Smooth muscle cell (in vitro differentiated cells): Measurements from ENCODE around the gene PRSS27. TPM values are rescaled to one million over a fixed set of nuclear protein-coding genes. Genes with fewer than 3 reads are reported as not detected.

Source experiments
- DNase-seq: peaks from one replicate; lab custom pipeline; 2025; ENCODE audit not compliant: unreplicated experiment; lab: John Stamatoyannopoulos, UW
- H2AFZ ChIP-seq: fragments of 200-600 bp; sonication (generic); 2 replicates; pipeline ENCODE4 v1.6.0; 2016; ENCODE audit warnings: antibody characterized with exemption, low read depth, mild to moderate bottlenecking
- H3F3A ChIP-seq: fragments of 200-600 bp; sonication (generic); 2 replicates; pipeline ENCODE4 v1.6.0; 2017; ENCODE audit warnings: antibody characterized with exemption, low read depth
- H3K27ac ChIP-seq: fragments of 200-600 bp; sonication (generic); 2 replicates; pipeline ENCODE4 v1.5.1; 2016; ENCODE audit warnings: low read depth, mild to moderate bottlenecking
- H3K27me3 ChIP-seq: fragments of 200-600 bp; sonication (generic); 2 replicates; pipeline ENCODE4 v1.6.1; 2016; ENCODE audit warnings: low read depth, mild to moderate bottlenecking
- H3K36me3 ChIP-seq: fragments of 200-600 bp; sonication (generic); 2 replicates; pipeline ENCODE4 v1.5.1; 2016; ENCODE audit warnings: low read depth
- H3K4me1 ChIP-seq: fragments of 200-600 bp; sonication (generic); 2 replicates; pipeline ENCODE4 v1.5.1; 2016; ENCODE audit warnings: low read depth
- H3K4me2 ChIP-seq: fragments of 200-600 bp; sonication (generic); 2 replicates; pipeline ENCODE4 v1.6.0; 2016; ENCODE audit warnings: mild to moderate bottlenecking
- H3K4me3 ChIP-seq: fragments of 200-600 bp; sonication (generic); 2 replicates; pipeline ENCODE4 v1.5.1; 2016; ENCODE audit warnings: mild to moderate bottlenecking
- H3K79me2 ChIP-seq: fragments of 200-600 bp; sonication (generic); 2 replicates; pipeline ENCODE4 v1.6.0; 2016; ENCODE audit warnings: low read depth, mild to moderate bottlenecking
- H3K9ac ChIP-seq: fragments of 200-600 bp; sonication (generic); 2 replicates; pipeline ENCODE4 v1.6.0; 2016; ENCODE audit warnings: low read depth
- H3K9me3 ChIP-seq: fragments of 200-600 bp; sonication (generic); replicated peaks from 2 replicates; pipeline ENCODE4 v1.5.1; 2016; ENCODE audit warnings: low read depth
- H4K20me1 ChIP-seq: fragments of 200-600 bp; sonication (generic); 2 replicates; pipeline ENCODE4 v1.6.0; 2016; ENCODE audit warnings: low read depth
- CTCF ChIP-seq: fragments of 200-600 bp; sonication (generic); IDR thresholded peaks from 2 replicates; pipeline ENCODE4 v1.5.1; 2017; ENCODE audit warnings: borderline replicate concordance, mild to moderate bottlenecking, antibody characterized with exemption; ENCODE audit not compliant: insufficient read depth, poor library complexity, severe bottlenecking
- WGBS: methylation state at CpG from one replicate; pipeline ENCODE4 v1.1.7; 2016; ENCODE audit warnings: low lambda C conversion rate; 5-methylcytosine and 5-hydroxymethylcytosine counted together
- polyA plus RNA-seq: library from polyadenylated mRNA; unstranded; fragments of >200 nt; fragmentation: Nextera tagmentation; extraction: Ambion mirVana; gene quantifications from 2 replicates; pipeline ENCODE4 v1.2.1, GENCODE V29; 2016
- total RNA-seq: library from RNA; depleted of rRNA; stranded (reverse); fragments of >200 nt; gene quantifications from 2 replicates; pipeline ENCODE4 v1.2.3, GENCODE V29; 2014

Gene PRSS27
- total and polyA plus RNA-seq, 2 experiments from 2014 or later = 0.63 to 3.3 TPM

GRCh38 chr16:2663553-2664546 is 56.2 kb downstream of the PRSS27 start:
- H3F3A ChIP-seq = peaks cover 17% of the 10 kb centered on the region
- 24% methylated on average over 23 of the region's 23 CpGs for WGBS
- TF ChIP-seq CTCF = no peak
- no peak for DNase-seq
- no peaks in the 10 kb centered on the region for H3K79me2 ChIP-seq
- H4K20me1 ChIP-seq = no peaks in the 10 kb centered on the region
- peak overlapping the region; percentile 14 for H3K4me3 ChIP-seq
- H3K4me1 ChIP-seq = no peaks in the 10 kb centered on the region
- H2AFZ ChIP-seq = no peak overlapping the region
- peak overlapping the region; percentile 84 for H3K27ac ChIP-seq
- H3K4me2 ChIP-seq = peak overlapping the region; percentile 75
- no peaks in the 10 kb centered on the region for H3K36me3 ChIP-seq
- peak overlapping the region; percentile 4 for H3K9ac ChIP-seq
- no peaks in the 10 kb centered on the region for H3K9me3 ChIP-seq
- H3K27me3 ChIP-seq = no peaks in the 10 kb centered on the region

Other genes with a start within 250 kb of the PRSS27 start
- 0.18 and 5.2 TPM in 2 replicates for gene NTN3, start 248.9 kb downstream of the PRSS27 start, total RNA-seq
- 0.23 and 0.57 TPM in 2 replicates for gene NTN3, start 248.9 kb downstream of the PRSS27 start, polyA plus RNA-seq
- gene TBC1D24, start 245.1 kb downstream of the PRSS27 start, total RNA-seq = 5.1 and 9.2 TPM in 2 replicates
- gene TBC1D24, start 245.1 kb downstream of the PRSS27 start, polyA plus RNA-seq = 4.9 and 5.5 TPM in 2 replicates
- 50.5 and 99.2 TPM in 2 replicates for gene ATP6V0C, start 206.3 kb downstream of the PRSS27 start, total RNA-seq
- 207 and 265 TPM in 2 replicates for gene ATP6V0C, start 206.3 kb downstream of the PRSS27 start, polyA plus RNA-seq
- 12.0 and 15.7 TPM in 2 replicates for gene AMDHD2, start 199.9 kb downstream of the PRSS27 start, total RNA-seq
- 14.2 and 20.8 TPM in 2 replicates for gene AMDHD2, start 199.9 kb downstream of the PRSS27 start, polyA plus RNA-seq
- not detected in 2 replicates for gene CEMP1, start 188.8 kb downstream of the PRSS27 start, total RNA-seq
- 1.7 and 5.1 TPM in 2 replicates for gene CEMP1, start 188.8 kb downstream of the PRSS27 start, polyA plus RNA-seq
- 22.3 and 23.8 TPM in 2 replicates for gene PDPK1, start 182.2 kb downstream of the PRSS27 start, total RNA-seq
- 16.4 and 25.4 TPM in 2 replicates for gene PDPK1, start 182.2 kb downstream of the PRSS27 start, polyA plus RNA-seq
- 27.0 and 38.2 TPM in 2 replicates for gene KCTD5, start 37.7 kb downstream of the PRSS27 start, total RNA-seq
- 35.5 and 36.6 TPM in 2 replicates for gene KCTD5, start 37.7 kb downstream of the PRSS27 start, polyA plus RNA-seq
- gene SRRM2, start 32.4 kb upstream of the PRSS27 start, total RNA-seq = 83.0 and 125 TPM in 2 replicates
- 280 and 434 TPM in 2 replicates for gene SRRM2, start 32.4 kb upstream of the PRSS27 start, polyA plus RNA-seq
- 529 and 1,090 TPM in 2 replicates for gene ELOB, start 57.1 kb upstream of the PRSS27 start, total RNA-seq
- 709 and 739 TPM in 2 replicates for gene ELOB, start 57.1 kb upstream of the PRSS27 start, polyA plus RNA-seq
- gene PRSS33, start 67.3 kb upstream of the PRSS27 start, total RNA-seq = not detected in 2 replicates
- not detected in 2 replicates for gene PRSS33, start 67.3 kb upstream of the PRSS27 start, polyA plus RNA-seq
- not detected in 2 replicates for gene PRSS41, start 78.2 kb upstream of the PRSS27 start, total RNA-seq
- gene PRSS41, start 78.2 kb upstream of the PRSS27 start, polyA plus RNA-seq = not detected in 2 replicates
- not detected in 2 replicates for gene PRSS21, start 97.0 kb upstream of the PRSS27 start, total RNA-seq
- gene PRSS21, start 97.0 kb upstream of the PRSS27 start, polyA plus RNA-seq = not detected in 2 replicates
- gene ZG16B, start 110.1 kb upstream of the PRSS27 start, total RNA-seq = not detected in 2 replicates
- not detected in 2 replicates for gene ZG16B, start 110.1 kb upstream of the PRSS27 start, polyA plus RNA-seq
- gene PRSS22, start 137.9 kb upstream of the PRSS27 start, total RNA-seq = 2.2 TPM in 1 of 2 replicates, not detected in the other
- gene PRSS22, start 137.9 kb upstream of the PRSS27 start, polyA plus RNA-seq = 0.79 and 3.7 TPM in 2 replicates
- gene FLYWCH2, start 163.0 kb upstream of the PRSS27 start, total RNA-seq = 31.7 and 44.6 TPM in 2 replicates
- 49.3 and 52.7 TPM in 2 replicates for gene FLYWCH2, start 163.0 kb upstream of the PRSS27 start, polyA plus RNA-seq
- gene FLYWCH1, start 191.7 kb upstream of the PRSS27 start, total RNA-seq = 13.5 and 26.1 TPM in 2 replicates
- 26.0 and 26.4 TPM in 2 replicates for gene FLYWCH1, start 191.7 kb upstream of the PRSS27 start, polyA plus RNA-seq
- gene KREMEN2, start 244.1 kb upstream of the PRSS27 start, total RNA-seq = 0.27 and 1.3 TPM in 2 replicates
- 2.0 TPM in 2 replicates for gene KREMEN2, start 244.1 kb upstream of the PRSS27 start, polyA plus RNA-seq
- 4.6 and 4.8 TPM in 2 replicates for gene PAQR4, start 249.1 kb upstream of the PRSS27 start, total RNA-seq
- 7.9 and 9.3 TPM in 2 replicates for gene PAQR4, start 249.1 kb upstream of the PRSS27 start, polyA plus RNA-seq